Activated CD4-positive, alpha-beta T cell treated with anti-CD3 and anti-CD28 coated beads for 1 hour (primary cell): ENCODE results near the gene IQGAP2.
A peak's percentile ranks its signal among the peaks of the same experiment; 100 is the strongest.
"Not testable (repeated sequence)": the region's sequence is repeated elsewhere in the genome, so short reads cannot be mapped to it uniquely, and the experiment has no call there.

Experiments
- DNase-seq: peaks from one replicate; pipeline ENCODE4 v3.0.0-alpha.2; 2020

Gene IQGAP2

GRCh38 chr5:76544268-76544926 is 141.3 kb downstream of the IQGAP2 start:
- peak; percentile 51 for DNase-seq

- DNase-seq = no peak
Measured at GRCh38 chr5:76545184-76545583, 142.1 kb downstream of the IQGAP2 start.

GRCh38 chr5:76546497-76547102 is 143.5 kb downstream of the IQGAP2 start:
- no peak for DNase-seq

- DNase-seq = peak; percentile 21
Measured at GRCh38 chr5:76547242-76547890, 144.3 kb downstream of the IQGAP2 start.

GRCh38 chr5:76547891-76548524 is 144.9 kb downstream of the IQGAP2 start:
- DNase-seq = no peak

GRCh38 chr5:76548525-76549229 is 145.6 kb downstream of the IQGAP2 start:
- DNase-seq = no peak

GRCh38 chr5:76550881-76551280 is 147.8 kb downstream of the IQGAP2 start:
- not testable (repeated sequence) for DNase-seq

- no peak for DNase-seq
Measured at GRCh38 chr5:76552546-76552945, 149.5 kb downstream of the IQGAP2 start.

- DNase-seq = no peak
Measured at GRCh38 chr5:76553251-76553650, 150.2 kb downstream of the IQGAP2 start.

GRCh38 chr5:76555114-76555513 is 152.0 kb downstream of the IQGAP2 start:
- no peak for DNase-seq

- DNase-seq = no peak
Measured at GRCh38 chr5:76555717-76556116, 152.6 kb downstream of the IQGAP2 start.

GRCh38 chr5:76556511-76557221 is 153.6 kb downstream of the IQGAP2 start:
- no peak for DNase-seq

- no peak for DNase-seq
Measured at GRCh38 chr5:76560952-76561891, 158.1 kb downstream of the IQGAP2 start.

GRCh38 chr5:76561959-76562358 is 158.9 kb downstream of the IQGAP2 start:
- DNase-seq = no peak

- no peak for DNase-seq
Measured at GRCh38 chr5:76565009-76565408, 161.9 kb downstream of the IQGAP2 start.

- no peak for DNase-seq
Measured at GRCh38 chr5:76570153-76570552, 167.1 kb downstream of the IQGAP2 start.

GRCh38 chr5:76571559-76571958 is 168.5 kb downstream of the IQGAP2 start:
- no peak for DNase-seq

GRCh38 chr5:76576450-76576849 is 173.4 kb downstream of the IQGAP2 start:
- DNase-seq = no peak

- no peak for DNase-seq
Measured at GRCh38 chr5:76576996-76577395, 173.9 kb downstream of the IQGAP2 start.

GRCh38 chr5:76579166-76579937 is 176.3 kb downstream of the IQGAP2 start:
- DNase-seq = no peak

GRCh38 chr5:76580981-76581380 is 177.9 kb downstream of the IQGAP2 start:
- DNase-seq = no peak
